GM19395 (cell line): ENCODE data around the gene PLEKHF1.
A peak's percentile ranks its signal among the peaks of the same experiment; 100 is the strongest.

ENCODE experiments used
- ATAC-seq: cut with Tn5 transposase; IDR thresholded peaks from one replicate; pipeline ENCODE4 v1.9.1; 2021; ENCODE audit warnings: mild to moderate bottlenecking, moderate library complexity; ENCODE audit not compliant: unreplicated experiment

The PLEKHF1 gene

GRCh38 chr19:29677001-29677817 is 11.9 kb downstream of the PLEKHF1 start:
- no peak for ATAC-seq

DNA sequence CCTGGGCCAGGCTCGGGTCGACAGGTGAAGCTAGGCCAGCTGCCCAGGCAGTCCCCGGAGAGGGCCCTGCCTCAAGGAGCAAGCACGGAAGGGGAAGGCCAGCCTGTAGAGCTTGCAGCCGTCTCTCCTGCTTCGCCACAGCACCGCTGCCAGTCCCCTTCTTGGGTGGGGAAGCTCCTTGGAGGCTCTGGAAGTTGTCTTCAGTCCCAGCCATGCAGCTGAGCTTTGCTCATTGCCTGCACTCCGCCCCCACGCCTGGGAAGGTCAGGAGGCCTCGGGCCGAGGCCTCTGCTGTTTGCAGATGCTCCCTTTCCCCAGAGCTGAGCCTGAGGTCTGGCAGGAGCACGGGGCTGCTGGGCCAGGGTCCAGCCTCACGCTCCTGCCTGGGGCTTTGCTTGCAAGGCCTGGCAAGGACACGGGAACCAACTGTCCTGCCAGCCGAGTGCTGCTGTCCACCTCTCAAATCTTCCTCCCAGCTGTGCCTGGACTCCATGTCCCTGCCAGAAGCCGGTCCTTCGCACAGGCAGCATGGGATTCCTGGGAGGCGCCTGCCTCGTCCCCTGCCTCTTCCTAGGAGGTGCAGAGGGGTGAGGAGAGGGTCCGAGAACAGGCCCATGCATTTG is 13.3 kb downstream of the PLEKHF1 start:
- no peak for ATAC-seq

- ATAC-seq, result no peak
These were observed 14.4 kb downstream of the PLEKHF1 start for GRCh38 chr19:29679598-29680210.

DNA sequence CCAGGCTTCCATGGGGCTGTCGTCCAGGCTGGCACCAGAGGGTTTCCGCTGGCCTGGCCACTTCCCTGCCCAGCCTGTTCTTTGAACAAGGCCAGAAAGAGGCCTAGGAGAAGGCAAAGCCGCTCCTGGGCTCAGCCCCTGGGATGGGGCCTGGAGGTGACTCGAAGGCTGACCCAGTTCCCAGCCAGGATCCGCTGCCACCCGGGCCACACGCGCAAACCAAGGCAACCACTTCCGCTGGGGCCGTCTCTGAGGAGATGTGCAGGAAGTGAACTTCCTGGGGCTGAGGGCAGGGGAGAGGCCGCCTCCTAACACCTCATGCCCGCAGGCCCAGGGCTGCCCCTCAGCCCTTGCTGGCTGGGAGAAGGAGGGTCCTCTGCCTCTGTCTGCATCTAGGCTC is 15.2 kb downstream of the PLEKHF1 start:
- ATAC-seq, result peak; percentile 76

DNA sequence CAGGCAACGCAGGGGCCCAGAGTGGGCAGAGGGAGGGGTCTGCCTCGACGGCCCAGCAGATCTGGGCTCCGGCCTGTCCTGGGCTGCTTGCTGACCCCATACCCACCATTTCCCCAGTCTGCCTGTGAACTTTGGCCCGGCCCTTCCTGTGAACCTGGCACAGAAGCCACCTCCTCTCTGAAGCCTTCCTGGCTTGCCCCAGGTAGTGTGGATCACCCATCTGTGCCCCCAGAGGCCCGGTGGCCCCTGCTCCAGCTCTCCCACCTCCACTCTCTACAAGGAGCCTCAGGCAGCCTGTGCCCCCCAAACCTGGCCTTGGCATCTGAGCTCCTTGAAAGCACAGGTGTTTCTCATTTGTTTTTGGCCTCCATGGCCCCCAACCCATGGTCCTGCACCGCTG is 15.7 kb downstream of the PLEKHF1 start:
- ATAC-seq, result peak; percentile 12

DNA sequence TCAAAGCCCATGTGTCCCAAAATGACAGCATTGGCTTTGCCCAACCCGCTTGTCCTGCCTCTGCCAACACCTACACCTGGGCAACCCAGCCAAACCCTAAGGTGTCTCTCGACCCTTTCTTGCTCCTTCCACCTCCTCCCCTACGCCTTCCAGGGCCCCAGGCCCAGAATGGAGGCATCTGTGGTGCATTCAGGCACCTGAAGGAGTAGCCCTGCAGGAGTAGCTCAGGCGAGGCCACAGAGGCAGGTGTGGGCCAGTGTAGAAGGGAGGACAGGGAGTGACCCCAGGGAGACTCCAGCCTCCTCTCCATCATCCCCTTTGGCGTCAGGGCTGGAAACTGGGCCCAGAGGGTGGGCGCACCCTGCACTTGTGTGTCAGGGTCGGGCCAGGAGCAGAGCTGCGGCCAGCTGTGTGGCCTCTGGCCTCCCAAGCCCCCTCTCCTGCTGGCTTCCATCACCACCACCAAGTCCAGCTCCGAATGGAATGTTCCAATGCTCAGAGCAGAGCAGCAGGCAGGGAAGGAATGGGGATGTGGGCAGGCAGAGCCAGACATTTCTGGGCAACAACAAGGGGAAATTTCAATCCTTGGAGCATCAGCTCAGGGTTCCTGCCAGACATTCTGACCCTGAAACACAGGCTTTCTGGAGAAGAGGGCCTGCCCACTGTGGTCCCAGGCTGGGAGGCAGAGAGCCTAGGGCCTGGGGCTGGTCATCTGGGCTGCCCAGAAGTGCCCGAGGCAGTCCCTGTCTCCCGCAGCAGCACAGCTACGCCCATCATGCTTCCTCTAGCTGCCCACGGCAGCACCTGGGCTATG is 16.4 kb downstream of the PLEKHF1 start:
- no peak for ATAC-seq

DNA sequence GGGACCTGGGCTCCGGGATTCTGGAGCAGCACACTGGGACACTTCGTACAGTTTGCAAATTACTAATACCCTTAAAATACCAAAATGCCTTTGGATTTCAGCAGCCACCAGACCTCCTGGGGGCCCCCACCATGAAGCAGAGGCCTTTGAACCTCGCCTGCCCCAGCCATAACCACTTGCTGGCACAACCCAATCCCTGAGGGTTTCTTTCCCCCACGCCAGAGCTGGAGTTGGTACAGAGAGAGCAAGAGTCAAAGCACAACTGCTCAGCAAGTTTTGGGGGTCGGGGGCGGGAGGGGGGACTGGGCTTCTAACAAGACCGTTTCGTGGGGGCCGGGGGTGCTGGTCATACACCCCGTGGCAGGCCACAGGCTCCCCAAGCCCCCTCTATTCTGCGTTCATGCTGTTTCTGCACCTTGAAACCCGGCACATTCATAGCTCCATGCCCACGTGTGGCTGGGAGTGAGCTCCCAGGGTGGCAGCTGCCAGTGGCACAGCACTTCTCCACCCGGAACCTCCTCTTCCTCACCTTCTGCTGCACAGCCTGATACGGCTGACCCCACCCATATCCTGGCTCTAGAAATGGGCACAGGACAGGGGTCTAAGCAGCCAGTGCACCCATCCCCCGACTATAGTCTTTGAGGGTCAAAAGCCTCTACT is 17.1 kb downstream of the PLEKHF1 start:
- no peak for ATAC-seq

GRCh38 chr19:29683009-29683408 is 17.7 kb downstream of the PLEKHF1 start:
- ATAC-seq, result no peak

DNA sequence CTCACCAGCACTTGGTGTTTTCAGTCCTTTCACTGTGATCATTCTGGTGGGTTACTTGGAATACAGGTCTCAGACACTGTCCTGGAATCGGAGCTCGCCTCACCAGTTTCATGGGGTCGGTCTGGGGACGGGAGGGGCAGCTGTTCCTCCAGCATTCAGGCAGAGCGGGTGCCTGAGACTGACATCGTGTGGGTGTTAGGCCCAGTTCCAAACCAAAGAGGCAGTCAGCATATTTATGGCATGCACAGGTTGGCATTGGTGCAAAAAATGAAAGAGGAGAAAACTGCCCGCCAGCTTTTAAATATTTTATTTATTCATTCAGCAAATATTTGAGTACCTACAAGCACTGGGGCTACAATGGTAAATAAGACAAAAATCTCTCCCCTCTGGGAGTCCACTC is 20.1 kb downstream of the PLEKHF1 start:
- no peak for ATAC-seq

DNA sequence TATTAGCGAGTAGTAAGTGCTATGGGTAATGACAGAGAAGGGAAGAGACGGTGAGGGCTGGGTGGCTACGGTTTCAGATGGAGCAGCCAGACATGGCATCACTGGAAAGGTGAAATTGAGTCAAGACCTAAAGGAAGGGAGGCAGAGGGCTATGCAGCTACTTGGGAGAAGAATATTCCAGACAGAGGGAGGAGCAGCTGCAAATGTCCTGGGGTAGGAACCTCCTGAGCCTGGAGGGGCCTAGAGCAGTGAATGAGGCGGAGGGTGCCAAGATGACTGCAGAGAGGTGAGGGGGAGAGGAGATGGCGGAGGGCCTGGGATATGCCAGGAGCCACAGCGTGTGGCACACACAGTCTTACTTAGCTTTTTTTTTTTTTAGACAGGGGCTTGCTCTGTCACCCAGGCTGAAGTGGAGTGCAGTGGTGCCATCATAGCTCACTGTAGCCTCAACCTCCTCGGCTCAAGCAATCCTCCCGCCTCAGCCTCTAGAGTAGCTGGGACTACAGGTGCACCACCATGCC is 21.1 kb downstream of the PLEKHF1 start:
- no peak for ATAC-seq

- ATAC-seq, result no peak
These were observed 22.1 kb downstream of the PLEKHF1 start for GRCh38 chr19:29687244-29687896.

- ATAC-seq, result no peak
These were observed 22.9 kb downstream of the PLEKHF1 start for GRCh38 chr19:29687897-29688728.

DNA sequence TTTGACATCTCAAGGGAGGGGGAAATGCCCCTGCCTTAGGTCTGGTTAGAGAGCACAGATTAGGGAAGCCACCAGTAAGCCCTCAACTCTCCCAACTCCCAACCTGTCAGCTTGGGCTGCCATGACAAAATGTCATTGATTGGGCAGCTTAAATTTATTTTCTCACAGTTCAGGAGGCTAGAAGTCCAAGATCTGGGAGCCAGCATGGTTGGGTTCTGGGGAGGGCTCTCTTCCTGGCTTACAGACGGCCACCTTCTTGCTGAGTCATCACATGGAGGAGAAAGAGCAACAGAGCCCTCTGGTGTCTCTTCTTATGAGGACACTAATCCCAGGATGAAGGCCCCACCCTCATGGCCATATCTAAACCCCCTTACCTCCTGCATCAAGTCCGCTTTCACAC is 25.6 kb downstream of the PLEKHF1 start:
- no peak for ATAC-seq

DNA sequence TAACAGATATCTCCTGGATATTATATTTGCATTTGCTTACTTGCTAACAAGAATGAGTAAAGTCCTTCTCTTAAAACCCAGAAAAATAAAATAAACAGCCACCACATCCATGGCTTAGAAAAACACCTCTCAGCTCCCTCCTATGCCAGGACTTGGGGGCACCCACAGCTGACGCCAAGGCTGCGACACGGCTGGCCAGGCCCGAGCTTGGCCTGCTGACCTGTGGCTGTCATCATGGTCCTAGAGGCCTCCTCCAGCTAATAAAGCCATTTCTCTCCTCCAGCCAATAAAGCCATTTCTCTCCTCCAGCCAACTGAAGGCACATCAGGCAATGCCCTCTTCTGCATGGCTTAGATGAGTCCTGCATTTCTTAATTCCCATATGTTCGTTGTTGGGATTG is 28.9 kb downstream of the PLEKHF1 start:
- ATAC-seq, result no peak

GRCh38 chr19:29694669-29695627 is 29.7 kb downstream of the PLEKHF1 start:
- ATAC-seq, result no peak

DNA sequence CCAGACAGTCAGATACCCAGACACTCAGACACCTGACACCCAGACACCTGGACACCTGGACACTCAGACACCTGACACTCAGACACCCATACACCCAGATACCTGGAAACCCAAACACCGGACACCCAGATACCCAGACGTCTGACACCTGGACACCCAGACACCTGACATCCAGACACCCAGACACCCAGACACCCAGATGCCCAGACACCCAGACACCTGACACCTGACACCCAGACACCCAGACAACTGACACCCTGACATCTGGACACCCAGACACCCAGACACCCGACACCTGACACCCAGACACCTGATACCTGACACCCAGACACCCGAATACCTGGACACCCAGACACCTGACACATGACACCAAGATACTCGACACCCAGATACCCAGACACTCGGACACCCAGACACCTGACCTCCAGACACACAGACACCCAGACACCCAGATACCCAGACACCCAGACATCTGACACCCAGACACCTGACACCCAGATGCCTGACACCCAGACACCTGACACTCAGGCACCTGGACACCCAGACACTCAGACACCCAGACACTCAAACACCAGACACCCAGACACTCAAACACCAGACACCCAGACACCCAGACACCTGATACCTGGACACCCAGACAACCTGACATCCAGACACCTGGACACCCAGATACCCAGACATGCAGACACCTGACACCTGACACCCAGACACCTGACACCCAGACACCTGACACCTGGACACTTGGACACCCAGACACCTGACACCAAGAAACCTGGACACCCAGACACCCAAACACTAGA is 30.7 kb downstream of the PLEKHF1 start:
- no peak for ATAC-seq

GRCh38 chr19:29696565-29696846 is 31.2 kb downstream of the PLEKHF1 start:
- ATAC-seq, result no peak
